Measurements from ENCODE around the gene FXYD1.

The FXYD1 gene

DNA sequence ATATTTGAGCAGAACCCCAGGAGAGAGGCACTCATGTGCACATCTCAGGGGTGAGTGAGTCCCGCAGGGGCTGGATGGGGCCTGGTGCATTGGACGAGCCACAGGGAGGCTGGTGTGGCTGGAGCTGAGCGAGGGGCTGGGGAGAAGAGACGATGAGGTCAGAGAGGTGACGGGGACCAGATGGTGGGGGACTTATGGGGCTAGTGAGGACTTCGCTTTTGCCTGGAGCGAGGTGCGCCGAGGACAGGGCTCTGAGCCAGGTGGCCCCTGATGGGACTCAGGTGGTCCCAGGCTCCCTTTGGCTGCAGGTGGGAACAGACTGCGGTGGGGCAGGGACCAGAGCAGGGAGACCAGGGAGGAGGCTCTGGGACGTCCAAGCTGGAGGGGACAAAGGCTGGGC is 29.9 kb upstream of the FXYD1 start:
- DNase-seq: no peak

DNA sequence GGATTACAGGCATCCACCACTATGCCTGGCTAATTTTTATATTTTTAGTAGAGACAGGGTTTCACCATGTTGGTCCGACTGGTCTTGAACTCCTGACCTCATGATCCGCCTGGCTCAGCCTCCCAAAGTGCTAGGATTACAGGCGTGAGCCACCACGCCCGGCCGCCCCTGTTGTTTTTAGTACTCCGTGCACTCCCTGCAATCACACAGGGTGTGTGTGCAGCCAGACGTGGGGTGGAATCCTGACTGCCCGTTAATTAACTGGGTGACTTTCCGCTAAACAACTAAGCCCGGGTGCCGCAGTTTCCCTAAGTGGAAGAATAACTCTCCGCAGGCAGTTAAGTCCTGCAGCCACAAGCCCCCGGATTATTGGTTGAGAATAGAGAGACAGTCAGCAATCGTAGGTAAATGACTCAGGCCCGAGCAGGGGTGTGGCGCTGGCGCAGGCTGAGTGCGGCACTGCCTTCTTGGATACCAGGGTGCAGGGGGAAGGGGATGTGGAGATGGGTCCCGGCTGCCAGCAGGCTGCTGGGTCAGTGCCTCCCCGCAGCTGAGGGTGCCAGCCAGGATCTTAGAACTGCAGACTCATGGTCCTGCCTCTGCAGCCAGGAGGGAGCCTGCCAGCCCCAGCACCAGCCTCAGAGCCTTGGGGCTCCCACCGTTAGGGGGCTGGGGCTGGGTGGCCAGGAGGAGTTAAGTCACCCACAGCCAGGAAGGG is 29.1 kb upstream of the FXYD1 start:
- DNase-seq: no peak

DNA sequence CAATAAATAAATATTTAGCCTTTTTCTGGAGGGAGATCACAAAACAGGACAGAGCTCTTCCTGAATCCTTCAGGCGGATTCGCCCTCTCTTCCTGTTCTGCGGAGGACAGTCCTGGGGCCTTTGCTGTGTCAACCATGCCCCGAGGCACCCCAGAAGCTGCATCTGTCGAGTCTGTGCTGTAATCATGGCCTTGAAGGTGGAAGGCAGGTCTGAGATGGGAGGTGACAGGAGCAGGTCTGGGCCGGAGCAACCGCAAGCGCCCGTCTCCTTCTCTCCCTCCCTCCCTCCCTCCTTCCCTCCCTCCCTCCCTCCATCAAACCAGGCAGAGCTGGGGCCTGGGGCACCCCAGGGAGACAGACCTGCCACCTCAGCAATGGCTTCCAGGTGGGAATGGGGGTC is 27.6 kb upstream of the FXYD1 start:
- no peak for DNase-seq

DNA sequence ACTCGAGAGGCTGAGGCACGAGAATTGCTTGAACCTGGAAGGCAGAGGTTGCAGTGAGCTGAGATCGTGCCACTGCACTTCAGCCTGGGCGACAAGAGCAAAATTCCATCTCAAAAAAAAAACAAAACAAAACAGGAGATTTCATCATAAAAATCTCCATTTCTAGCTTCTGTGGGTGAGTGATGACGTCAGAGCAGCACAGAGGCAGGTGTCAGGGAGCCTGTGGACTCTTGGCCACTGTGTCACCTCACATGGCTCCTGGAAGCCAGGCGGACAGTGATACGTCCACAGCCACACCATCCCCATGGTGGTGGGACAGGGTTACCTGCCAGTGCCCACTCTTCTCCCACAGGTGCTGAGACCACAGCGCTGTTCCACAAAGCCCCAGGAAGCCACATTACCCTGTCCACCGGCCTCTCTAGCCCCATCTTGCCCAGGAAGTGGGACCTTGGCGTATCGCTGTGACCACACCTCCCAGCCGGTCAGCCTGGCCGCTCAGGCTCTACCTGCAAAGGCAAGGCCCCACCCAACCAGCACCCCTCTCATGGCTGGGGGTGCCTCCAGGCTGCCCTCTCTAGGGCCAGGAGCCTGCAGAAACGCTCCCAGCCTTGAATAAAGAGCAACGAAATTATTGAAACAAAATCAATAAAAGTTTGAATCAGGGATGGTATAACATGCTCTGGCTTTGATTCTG is 25.5 kb upstream of the FXYD1 start:
- no peak for DNase-seq

DNA sequence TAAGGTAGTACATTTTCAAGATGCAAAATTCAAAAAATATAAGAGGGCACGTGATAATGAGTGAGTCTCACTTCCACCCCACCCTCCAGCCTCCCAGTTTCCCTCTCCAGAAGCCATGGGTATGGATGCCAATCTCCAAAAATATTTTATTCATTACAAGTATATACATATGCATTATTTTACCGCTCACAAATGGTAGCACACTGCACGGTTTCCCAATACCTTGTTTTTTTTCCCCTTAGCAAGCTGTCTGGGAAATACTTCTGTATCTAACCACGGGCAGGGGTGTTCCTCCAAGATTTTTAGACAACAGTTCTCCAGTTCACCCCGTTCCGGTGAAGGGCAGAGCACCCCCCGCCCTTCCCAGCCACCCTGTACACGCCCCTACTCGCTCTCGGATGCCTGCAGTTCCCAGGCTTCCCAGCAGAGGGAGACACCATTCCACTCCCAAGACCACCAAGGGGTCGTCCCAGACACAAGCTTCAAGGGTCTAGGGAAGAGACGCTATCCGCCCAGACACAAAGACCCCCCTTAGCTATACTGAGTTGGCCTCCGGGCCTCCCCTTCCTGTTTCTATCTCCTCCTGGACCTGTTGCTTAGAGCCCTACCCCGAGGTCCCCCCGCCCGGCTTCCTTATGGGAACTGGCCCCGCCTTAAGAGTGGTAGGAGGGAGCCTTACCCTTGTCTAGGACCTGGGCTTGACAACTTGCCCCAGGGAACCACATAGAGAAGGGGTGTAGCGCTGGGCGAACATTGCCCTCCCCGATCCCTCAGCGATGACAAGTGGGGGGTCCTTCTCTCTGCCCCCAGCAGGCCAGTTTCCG is 24.1 kb upstream of the FXYD1 start:
- DNase-seq: peak; percentile 73

DNA sequence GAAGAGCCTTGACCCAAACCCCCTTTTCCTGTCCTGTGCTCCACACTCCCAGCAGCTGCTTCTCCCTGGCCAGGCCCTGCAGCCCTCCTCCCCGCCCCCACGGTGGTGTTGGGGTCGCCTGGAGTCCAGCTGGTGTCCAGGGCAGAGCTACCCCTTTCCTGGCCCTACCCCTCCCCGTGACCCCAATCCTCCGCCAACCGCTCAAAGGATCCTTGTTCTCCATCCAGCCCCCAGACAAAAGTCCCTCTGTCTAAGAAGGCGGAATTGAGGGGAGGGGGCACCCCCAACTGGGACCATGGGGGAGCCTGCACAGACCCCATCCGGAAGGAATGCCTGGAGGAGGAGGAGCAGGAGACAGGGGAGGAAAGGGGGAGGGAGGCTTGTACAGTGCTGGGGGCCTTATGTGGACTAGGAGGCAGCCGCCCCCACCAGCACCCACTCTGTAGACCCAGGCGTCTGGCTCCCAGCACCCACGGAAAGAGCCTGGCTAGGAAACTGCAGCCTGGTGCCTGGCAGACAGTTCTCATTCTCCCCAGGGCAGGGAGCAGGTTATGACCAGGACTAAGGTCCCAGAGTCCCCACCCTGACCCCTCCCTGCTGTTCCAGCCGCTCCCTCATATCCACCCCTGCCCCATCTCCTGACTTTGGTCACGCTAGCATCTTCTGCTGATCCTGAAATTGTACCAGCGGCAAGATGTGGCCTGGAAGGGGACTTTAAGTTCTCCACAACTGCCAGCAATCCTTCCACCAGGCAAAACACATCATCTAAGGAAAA is 23.3 kb upstream of the FXYD1 start, which contains the start of gene FXYD3:
Gene FXYD3 (plus strand): TSS at position 647 of the 775 bp plus-strand sequence. CDS start 3,554 bp downstream, outside the sequence.
- DNase-seq: no peak

DNA sequence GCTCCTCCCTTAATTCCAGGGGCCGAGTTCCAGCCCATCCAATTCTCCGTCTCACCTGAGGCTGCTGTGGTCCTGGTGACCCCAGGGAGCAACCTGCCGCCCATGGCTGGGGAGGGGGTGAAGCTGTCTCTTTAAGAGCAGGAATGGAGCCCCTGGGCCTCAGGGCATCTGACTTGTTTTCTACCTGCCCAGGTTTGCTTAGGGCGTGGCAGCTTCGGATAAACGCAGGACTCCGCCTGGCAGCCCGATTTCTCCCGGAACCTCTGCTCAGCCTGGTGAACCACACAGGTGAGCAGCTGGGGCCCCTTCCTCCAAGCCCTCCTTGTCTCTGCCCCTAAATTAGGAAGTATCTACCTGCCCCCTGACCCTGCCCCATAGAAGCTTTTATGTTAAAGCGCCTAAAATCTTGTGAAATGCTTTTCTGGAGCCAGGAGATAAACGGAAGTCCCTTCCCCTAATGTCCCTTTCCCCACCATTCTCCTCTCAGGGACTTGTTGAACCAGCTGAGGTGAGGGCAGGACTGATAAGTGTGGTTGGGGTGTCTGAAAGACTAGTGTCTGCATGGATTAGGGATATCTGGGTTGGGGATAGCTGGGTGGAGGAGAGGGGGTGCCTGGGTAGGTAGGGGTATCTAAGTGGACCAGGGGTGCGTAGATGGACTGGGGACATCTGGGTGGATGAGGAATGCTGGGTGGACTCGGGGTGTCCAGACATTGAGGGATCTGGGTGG is 22.4 kb upstream of the FXYD1 start:
- DNase-seq: no peak

DNA sequence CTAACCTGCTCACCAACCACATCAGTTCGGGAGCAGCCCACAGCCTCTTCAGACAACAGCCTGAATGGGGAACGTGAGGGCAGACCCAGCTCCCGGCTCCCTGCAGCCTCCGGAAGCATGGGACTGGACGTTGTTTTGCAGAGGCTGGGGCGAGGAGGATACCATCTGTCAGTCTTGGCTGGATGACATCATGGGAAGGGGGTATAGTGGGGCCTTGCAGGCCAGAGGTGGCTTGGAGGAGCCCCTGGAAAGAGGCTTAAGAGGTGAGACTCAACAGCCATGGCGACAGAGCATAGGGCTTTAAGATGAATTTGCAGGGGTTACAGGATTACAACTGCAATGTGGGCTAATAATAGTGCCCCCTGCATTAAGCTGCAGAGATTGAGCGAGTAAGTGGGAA is 21.5 kb upstream of the FXYD1 start:
- DNase-seq: no peak

DNA sequence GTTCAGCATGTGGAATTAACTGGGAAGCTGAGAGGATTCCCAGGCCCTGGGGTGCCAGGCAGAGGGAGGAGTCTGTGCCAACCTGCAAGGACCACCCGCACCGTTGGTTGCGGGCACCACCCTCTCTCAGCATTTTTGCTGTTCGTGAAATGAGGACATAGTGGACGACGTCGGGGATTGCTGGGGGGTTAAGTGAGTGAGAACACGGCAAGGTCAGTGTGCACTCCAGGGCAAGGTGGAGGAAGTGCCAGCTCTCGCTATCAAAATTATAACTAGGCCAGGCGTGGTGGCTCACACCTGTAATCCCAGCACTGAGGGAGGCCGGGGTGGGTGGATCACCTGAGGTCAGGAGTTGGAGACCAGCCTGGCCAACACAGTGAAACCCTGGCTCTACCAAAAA is 20.8 kb upstream of the FXYD1 start:
- no peak for DNase-seq

DNA sequence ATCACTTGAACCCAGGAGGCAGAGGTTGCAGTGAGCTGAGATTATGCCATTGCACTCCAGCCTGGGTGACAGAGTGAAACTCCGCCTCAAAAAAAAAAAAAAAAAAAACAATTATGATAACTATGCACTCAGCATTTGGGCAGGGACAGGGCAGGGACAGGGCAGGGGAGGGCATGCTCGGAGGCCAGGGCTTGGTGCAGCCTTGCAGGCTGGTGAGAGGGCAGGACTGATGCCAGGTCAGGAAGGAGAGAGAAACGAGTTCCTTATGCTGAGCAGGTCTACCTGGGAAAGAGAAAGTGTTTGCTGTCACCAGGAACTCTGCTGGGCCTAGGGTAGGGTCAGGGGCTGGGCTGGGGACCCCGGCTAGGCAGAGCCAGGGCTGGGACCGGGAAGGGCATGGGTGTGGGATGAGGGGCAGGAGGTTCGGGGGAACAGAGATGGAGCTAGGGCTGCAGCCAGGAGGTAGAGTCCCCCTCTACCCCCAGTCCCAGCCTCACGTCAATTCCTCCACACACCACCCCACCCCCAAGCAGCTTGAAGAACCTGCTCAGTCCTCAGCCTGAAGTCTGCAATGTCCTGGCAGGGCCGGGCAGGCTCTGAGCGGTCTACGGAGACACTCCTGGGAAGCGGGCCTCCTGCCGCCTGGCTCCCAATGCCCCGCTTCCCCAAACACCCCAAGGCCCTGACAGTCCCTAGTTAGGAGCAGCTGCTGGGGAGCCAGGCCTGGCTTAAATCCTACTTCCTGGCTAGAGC is 20.2 kb upstream of the FXYD1 start:
- no peak for DNase-seq

DNA sequence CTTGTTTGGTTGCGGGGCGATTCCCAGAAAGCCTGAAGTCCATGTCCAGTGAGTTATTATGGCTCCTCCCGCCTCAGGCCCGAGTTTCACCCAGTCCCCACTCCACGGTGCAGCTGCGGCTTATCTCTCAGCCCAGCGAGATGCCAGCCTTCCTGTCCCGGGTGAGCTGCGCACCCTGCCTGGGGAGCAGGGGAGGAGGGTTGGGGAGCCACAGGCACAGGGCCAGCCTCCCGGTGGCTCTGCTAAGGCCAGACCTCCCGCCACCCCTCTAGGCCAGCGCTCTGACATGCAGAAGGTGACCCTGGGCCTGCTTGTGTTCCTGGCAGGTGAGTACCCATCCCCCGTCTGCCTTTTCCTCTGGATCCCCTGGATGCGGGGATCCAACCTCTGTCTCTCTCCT is 19.5 kb upstream of the FXYD1 start:
- no peak for DNase-seq

DNA sequence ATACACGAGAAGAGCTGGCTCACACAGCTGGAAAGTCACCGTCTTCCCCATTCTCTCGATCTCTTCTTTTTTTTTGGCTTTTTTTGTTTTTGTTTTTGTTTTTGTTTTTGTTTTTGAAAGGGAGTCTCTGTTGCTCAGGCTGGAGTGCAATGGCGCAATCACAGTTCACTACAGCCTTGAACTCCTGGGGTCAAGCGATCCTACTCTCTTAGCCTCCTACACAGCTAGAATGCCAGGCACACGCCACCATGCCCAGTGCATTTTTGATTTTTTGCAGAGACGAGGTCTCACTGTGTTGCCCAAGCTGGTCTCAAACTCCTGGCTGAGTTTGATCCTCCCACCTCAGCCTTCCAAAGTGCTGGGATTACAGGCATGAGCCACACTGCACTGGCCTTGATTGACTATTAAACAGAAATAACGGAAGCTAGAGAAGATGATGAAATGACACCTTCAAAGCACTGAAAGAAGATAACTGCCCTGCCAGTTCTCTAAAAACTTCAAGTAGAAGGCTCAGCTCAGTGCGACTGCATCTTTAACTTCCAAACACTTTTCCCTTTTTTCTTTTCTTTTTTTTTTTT is 19.0 kb upstream of the FXYD1 start:
- no peak for DNase-seq

DNA sequence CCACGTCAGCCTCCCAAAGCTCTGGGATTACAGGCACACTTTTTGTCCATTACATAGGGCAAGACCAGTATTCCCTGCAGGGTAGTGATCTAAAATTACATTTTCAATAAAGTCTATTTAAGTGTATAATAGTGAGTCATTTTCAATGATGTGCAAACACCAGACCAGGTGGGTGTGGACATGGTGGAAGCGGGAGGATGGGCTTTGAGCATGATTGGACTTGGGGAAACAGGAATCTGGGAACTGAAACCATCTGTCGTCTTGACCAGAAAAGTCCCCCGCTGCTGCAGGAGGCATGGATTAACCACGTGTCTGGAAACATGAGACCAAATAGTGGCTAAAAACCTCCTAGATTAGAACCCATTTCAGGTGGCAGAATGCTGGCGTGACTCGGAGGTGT is 18.1 kb upstream of the FXYD1 start:
- DNase-seq: no peak

DNA sequence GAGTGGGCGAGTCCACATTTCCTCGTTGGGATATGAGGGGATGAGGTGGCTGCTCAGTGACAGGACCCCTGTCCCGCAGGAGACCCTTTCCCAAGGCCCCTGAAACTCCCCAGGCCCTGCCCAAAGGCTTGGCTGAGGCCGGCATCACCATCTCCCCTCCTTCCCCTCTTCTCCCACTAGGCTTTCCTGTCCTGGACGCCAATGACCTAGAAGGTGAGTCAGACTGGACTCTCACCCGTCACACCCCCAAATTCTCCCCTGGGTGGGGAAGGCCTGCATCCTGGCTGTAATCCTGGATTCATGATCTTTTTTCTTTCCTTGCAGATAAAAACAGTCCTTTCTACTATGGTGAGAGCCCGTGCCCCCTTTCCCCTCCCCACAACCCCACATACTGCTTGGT is 17.7 kb upstream of the FXYD1 start:
- no peak for DNase-seq

DNA sequence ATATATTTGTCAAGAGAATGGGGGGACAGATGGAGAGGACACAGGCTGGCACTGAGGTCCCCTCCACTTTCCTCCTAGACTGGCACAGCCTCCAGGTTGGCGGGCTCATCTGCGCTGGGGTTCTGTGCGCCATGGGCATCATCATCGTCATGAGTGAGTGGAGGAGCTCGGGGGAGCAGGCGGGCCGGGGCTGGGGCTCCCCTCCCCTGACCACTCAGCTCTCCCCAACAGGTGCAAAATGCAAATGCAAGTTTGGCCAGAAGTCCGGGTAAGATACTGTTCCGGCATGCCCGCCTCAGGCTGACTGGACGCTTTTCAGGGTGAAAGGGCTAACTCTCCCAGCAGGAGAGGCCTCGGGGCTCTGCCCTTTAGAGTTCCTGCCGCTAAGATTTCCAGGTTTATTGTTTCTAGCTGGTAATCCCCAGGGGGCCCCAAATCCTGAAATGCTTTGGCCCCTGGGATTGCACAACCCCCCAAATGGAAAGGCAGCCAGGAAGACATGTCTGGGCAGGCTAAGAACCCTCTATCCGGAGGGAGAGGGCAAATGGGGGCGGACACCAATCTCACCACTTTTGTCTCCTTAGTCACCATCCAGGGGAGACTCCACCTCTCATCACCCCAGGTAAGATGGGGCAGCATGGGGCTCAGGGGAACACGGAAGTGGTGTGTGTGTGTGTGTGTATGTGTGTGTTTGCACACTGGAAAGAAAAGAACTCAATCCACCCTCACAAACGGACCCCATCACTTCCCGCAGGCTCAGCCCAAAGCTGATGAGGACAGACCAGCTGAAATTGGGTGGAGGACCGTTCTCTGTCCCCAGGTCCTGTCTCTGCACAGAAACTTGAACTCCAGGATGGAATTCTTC is 15.7 kb upstream of the FXYD1 start:
- DNase-seq: no peak

DNA sequence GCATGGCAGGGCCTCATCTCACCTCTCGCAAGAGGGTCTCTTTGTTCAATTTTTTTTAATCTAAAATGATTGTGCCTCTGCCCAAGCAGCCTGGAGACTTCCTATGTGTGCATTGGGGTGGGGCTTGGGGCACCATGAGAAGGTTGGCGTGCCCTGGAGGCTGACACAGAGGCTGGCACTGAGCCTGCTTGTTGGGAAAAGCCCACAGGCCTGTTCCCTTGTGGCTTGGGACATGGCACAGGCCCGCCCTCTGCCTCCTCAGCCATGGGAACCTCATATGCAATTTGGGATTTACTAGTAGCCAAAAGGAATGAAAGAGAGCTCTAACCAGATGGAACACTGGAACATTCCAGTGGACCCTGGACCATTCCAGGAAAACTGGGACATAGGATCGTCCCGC is 15.1 kb upstream of the FXYD1 start:
- no peak for DNase-seq

DNA sequence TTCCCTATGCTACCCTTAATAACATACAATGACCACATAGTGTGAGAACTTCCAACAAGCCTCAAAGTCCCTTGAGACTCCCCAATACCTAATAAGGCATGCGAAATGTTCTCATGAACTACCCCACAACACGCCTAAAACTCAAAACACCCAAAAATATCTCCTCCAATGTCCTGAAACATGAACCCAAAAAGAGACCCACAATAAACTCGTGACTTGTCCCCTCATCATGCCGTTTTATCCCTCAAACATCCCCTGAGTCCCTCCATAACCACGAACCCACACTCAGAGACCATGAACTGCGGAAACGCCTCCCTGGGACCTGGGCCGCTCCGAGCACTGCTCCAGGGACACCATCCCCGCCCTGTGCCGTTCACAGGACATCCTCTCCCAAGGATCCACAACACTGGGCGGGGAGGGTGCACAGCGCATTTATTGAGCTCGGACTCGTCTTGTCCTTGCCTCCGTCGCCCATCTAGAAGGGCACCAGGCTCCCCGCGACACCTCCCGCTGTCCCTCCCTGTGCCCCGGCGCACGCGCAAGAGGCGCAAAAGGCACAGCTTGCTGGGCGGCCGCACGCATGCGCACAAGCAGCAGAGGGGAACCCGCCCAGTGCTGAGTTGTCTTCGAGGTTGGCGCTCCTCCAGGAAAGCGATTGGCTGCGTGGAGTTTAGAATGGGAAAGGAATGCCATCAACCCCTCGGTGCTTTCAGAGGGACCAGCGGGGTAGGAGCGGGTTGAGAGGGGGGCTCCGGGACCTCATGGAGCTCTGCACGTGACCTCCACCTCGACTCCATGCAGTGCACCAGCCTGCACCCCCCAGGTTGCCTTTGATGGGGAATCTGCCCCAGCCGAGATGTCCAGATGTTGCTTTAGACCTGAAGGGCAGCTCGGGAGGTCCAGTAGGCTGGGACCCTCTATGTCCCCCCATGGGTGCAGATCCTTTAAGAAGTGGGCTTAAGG is 14.2 kb upstream of the FXYD1 start:
- peak; percentile 92 for DNase-seq

DNA sequence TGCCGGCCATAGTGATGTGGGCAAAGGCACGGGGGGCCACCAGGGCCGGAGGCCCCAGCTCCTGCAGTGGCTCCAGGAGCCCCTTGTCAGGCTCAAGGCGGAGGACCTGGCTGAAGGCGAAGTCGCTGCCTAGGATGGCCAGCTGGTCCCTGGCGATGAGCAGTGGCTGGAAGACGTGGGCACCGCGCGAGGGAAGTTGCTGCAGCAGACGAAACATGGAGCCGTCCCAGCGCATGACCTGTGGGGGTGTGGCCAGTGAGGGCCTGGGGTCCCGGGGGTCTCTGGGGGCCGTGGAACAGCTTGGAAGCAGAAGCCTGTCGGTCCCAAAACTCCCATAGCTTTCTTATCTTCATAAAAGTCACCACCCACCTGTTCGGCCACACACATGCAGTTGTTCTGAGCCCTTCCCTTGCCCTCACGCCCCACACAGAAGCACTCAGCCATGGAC is 13.3 kb upstream of the FXYD1 start:
- no peak for DNase-seq
